Chondrocyte (in vitro differentiated cells): ENCODE data around the gene OVCH1. TPM values are rescaled to one million over a fixed set of nuclear protein-coding genes. Genes with fewer than 3 reads are reported as not detected.

ENCODE experiments used
- DNase-seq: peaks from one replicate; pipeline ENCODE4 v3.0.0; 2021; ENCODE audit warnings: mixed read lengths, low spot score
- H3K27ac Mint-ChIP-seq: one replicate; pipeline ENCODE4 v1.8.0; 2021; ENCODE audit warnings: mild to moderate bottlenecking, moderate library complexity, mixed read lengths; ENCODE audit not compliant: unreplicated experiment
- H3K27me3 Mint-ChIP-seq: 2 replicates; pipeline ENCODE4 v1.8.0; 2021; ENCODE audit warnings: low read depth, mixed read lengths
- H3K36me3 Mint-ChIP-seq: 2 replicates; pipeline ENCODE4 v1.8.0; 2021; ENCODE audit warnings: low read depth, mixed read lengths
- H3K4me1 Mint-ChIP-seq: 2 replicates; pipeline ENCODE4 v1.8.0; 2021; ENCODE audit warnings: low read depth, mild to moderate bottlenecking, mixed read lengths
- H3K4me3 Mint-ChIP-seq: one replicate; pipeline ENCODE4 v1.8.0; 2021; ENCODE audit warnings: mild to moderate bottlenecking, moderate library complexity, mixed read lengths; ENCODE audit not compliant: unreplicated experiment
- H3K9me3 Mint-ChIP-seq: 2 replicates; pipeline ENCODE4 v1.8.0; 2021; ENCODE audit warnings: low read depth, mixed read lengths
- long read RNA-seq: library from polyadenylated mRNA; stranded (forward); transcript quantifications from one replicate; pipeline ENCODE4 v2.0.0, GENCODE V29; 2021
- total RNA-seq: library from RNA; stranded (reverse); gene quantifications from 3 replicates; pipeline ENCODE4 v1.2.1, GENCODE V29; 2021
- TF ChIP-seq, protein P1 (sequence below): fragments of 200-600 bp; sonication (generic); IDR thresholded peaks from 2 replicates; pipeline ENCODE4 v1.5.0; 2021; ENCODE audit warnings: antibody characterized with exemption, mild to moderate bottlenecking, moderate library complexity

Gene OVCH1, protein sequence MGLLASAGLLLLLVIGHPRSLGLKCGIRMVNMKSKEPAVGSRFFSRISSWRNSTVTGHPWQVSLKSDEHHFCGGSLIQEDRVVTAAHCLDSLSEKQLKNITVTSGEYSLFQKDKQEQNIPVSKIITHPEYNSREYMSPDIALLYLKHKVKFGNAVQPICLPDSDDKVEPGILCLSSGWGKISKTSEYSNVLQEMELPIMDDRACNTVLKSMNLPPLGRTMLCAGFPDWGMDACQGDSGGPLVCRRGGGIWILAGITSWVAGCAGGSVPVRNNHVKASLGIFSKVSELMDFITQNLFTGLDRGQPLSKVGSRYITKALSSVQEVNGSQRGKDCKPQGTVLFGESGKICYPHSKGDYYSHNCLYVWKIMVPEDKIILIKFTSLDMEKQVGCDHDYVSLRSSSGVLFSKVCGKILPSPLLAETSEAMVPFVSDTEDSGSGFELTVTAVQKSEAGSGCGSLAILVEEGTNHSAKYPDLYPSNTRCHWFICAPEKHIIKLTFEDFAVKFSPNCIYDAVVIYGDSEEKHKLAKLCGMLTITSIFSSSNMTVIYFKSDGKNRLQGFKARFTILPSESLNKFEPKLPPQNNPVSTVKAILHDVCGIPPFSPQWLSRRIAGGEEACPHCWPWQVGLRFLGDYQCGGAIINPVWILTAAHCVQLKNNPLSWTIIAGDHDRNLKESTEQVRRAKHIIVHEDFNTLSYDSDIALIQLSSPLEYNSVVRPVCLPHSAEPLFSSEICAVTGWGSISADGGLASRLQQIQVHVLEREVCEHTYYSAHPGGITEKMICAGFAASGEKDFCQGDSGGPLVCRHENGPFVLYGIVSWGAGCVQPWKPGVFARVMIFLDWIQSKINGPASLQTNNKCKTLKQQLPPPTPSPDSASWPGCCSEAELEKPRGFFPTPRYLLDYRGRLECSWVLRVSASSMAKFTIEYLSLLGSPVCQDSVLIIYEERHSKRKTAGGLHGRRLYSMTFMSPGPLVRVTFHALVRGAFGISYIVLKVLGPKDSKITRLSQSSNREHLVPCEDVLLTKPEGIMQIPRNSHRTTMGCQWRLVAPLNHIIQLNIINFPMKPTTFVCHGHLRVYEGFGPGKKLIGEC
- total RNA-seq, result 0.20 to 0.89 TPM (median 0.72 TPM) in 3 replicates
- long read RNA-seq, result 0 reads

DNA sequence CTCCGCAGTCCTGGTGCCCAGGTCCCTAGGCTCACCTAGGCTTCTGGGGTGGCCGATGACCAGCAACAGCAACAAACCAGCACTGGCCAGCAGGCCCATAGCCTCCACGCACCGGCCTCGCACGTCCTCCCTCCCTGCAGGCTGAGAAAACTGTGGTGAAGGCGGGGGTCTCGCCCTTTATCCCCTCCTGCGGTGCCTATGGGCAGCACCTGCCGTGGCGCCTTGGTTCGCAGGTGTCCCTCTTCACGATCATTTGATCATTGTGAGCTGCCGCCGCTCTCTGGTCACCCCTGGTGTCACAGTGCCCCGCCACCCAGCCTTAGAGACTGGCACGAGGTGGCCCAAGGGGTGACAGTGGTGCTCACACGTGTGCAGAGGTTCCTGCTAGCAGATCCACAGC, at the start of gene OVCH1:
TSS of gene OVCH1 (minus strand) at position 99 of the 400 bp plus-strand sequence. CDS start at position 99, 0 bp downstream.
- Mint-ChIP-seq H3K27ac (no peak within 1 kb of the TSS), H3K9me3 (no peaks in the 10 kb centered on the region), H3K27me3 (peaks cover 4% of the 10 kb centered on the region), H3K4me1 (no peaks in the 10 kb centered on the region), H3K36me3 (peaks cover 3% of the 10 kb centered on the region), H3K4me3 (no peak within 1 kb of the TSS)
- no peak for DNase-seq
- TF ChIP-seq, protein P1, sequence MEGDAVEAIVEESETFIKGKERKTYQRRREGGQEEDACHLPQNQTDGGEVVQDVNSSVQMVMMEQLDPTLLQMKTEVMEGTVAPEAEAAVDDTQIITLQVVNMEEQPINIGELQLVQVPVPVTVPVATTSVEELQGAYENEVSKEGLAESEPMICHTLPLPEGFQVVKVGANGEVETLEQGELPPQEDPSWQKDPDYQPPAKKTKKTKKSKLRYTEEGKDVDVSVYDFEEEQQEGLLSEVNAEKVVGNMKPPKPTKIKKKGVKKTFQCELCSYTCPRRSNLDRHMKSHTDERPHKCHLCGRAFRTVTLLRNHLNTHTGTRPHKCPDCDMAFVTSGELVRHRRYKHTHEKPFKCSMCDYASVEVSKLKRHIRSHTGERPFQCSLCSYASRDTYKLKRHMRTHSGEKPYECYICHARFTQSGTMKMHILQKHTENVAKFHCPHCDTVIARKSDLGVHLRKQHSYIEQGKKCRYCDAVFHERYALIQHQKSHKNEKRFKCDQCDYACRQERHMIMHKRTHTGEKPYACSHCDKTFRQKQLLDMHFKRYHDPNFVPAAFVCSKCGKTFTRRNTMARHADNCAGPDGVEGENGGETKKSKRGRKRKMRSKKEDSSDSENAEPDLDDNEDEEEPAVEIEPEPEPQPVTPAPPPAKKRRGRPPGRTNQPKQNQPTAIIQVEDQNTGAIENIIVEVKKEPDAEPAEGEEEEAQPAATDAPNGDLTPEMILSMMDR, result no peak

DNA sequence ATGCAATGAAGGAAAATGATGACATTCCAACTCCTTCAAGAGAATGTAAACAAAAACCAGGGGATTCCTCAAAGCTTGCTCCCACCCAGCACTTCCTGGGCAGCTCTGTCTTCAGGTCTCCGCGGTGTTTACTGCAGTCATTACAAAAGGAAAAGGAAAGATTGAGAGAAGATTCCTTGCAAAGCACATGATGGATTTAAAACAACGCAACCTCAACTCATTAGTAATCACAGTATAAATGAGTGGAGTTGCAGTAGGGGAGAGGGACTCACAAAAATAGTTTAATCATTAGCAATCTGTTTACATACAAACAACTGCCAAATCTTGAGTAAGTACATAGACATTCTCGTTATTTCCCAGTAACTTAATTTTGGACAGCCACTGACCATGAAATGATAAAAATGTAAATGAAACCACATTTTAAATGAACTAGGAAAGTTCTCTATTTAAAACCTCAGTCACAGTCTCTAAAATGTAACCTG, 49.7 kb upstream of the OVCH1 start:
- Mint-ChIP-seq H3K27me3 (no peaks in the 10 kb centered on the region), H3K36me3 (peaks cover 11% of the 10 kb centered on the region), H3K27ac (no peak overlapping the region), H3K4me3 (no peak overlapping the region), H3K9me3 (no peaks in the 10 kb centered on the region), H3K4me1 (peaks cover 17% of the 10 kb centered on the region)
- TF ChIP-seq, protein P1, result no peak
- DNase-seq, result no peak

DNA sequence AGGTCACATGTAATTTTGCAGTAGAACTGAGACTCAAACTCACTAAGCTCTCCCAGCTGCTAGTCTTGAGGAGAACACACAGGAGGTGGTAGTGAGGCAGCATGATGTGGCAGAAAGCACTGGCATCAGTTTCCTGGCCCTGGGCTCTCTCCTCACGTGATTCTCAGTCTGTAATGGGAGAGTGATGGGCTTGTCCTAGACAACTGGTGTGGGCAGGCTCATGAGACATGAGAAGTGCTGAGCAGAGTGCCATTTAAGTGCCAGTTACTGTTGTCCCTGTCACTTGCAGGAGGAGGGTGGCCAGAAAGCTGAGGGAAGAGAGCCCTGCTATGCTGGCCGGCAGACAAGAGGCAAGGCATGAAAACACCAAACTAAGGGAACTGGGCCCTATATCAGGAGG, 48.5 kb upstream of the OVCH1 start:
- H3K36me3 Mint-ChIP-seq, result peaks cover 11% of the 10 kb centered on the region
- no peak overlapping the region for H3K4me3 Mint-ChIP-seq
- H3K4me1 Mint-ChIP-seq, result peaks cover 17% of the 10 kb centered on the region
- H3K9me3 Mint-ChIP-seq, result no peaks in the 10 kb centered on the region
- no peak overlapping the region for H3K27ac Mint-ChIP-seq
- H3K27me3 Mint-ChIP-seq, result no peaks in the 10 kb centered on the region
- no peak for DNase-seq
- TF ChIP-seq, protein P1, result no peak

DNA sequence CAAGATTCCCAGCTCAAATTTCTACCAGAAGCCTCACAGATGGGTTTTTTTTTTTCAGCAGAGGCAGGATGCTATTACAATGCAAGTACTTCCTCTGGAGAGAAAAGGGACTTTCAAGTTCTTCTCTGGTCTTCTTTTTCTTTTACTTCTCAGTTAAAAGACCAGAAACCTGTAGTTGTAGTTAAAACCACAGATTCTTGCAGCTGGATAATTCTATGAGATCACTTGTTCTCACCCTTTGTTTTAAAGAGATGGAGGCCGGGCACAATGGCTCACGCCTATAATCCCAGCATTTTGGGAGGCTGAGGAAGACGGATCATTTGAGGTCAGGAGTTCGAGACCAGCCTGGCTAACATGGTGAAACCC, 47.6 kb upstream of the OVCH1 start:
- peaks cover 17% of the 10 kb centered on the region for H3K4me1 Mint-ChIP-seq
- peaks cover 11% of the 10 kb centered on the region for H3K36me3 Mint-ChIP-seq
- H3K9me3 Mint-ChIP-seq, result no peaks in the 10 kb centered on the region
- no peak for DNase-seq
- H3K27me3 Mint-ChIP-seq, result no peaks in the 10 kb centered on the region
- no peak overlapping the region for H3K27ac Mint-ChIP-seq
- H3K4me3 Mint-ChIP-seq, result no peak overlapping the region
- TF ChIP-seq, protein P1, result no peak
